Activated effector memory CD4-positive, alpha-beta T cell treated with anti-CD3 and anti-CD28 coated beads, Interleukin-2, amount 50 U/mL, for 16 hours (primary cell): Measurements from ENCODE around the gene CALM3.
"Not testable (repeated sequence)": the region's sequence is repeated elsewhere in the genome, so short reads cannot be mapped to it uniquely, and the experiment has no call there.

Experiments
- DNase-seq: peaks from one replicate; pipeline ENCODE4 v3.0.0-alpha.2; 2020

Gene CALM3

GRCh38 chr19:46601318-46602224 is at the start of gene CALM3:
TSS of gene CALM3 (plus strand) at chr19:46601330. CDS start at chr19:46601435, 105 bp downstream.
- DNase-seq: no peak

- no peak for DNase-seq
Measured at GRCh38 chr19:46552891-46553290, 48.2 kb upstream of the CALM3 start.

GRCh38 chr19:46554161-46554560 is 47.0 kb upstream of the CALM3 start:
- DNase-seq: no peak

- no peak for DNase-seq
Measured at GRCh38 chr19:46555628-46556280, 45.4 kb upstream of the CALM3 start.

- DNase-seq: not testable (repeated sequence)
Measured at GRCh38 chr19:46556471-46556870, 44.7 kb upstream of the CALM3 start.

GRCh38 chr19:46559203-46559602 is 41.9 kb upstream of the CALM3 start:
- DNase-seq: no peak

- DNase-seq: not testable (repeated sequence)
Measured at GRCh38 chr19:46559675-46560074, 41.5 kb upstream of the CALM3 start.

GRCh38 chr19:46564701-46565100 is 36.4 kb upstream of the CALM3 start:
- DNase-seq: no peak

GRCh38 chr19:46571495-46571894 is 29.6 kb upstream of the CALM3 start:
- DNase-seq: no peak

- no peak for DNase-seq
Measured at GRCh38 chr19:46573679-46574498, 27.2 kb upstream of the CALM3 start.

GRCh38 chr19:46574533-46574932 is 26.6 kb upstream of the CALM3 start:
- peak; percentile 77 for DNase-seq

GRCh38 chr19:46578450-46578849 is 22.7 kb upstream of the CALM3 start:
- DNase-seq: no peak

- peak; percentile 75 for DNase-seq
Measured at GRCh38 chr19:46579361-46579879, 21.7 kb upstream of the CALM3 start.

- no peak for DNase-seq
Measured at GRCh38 chr19:46580247-46580646, 20.9 kb upstream of the CALM3 start.

- DNase-seq: no peak
Measured at GRCh38 chr19:46585539-46585938, 15.6 kb upstream of the CALM3 start.

- no peak for DNase-seq
Measured at GRCh38 chr19:46586294-46586693, 14.8 kb upstream of the CALM3 start.

- DNase-seq: no peak
Measured at GRCh38 chr19:46587861-46588260, 13.3 kb upstream of the CALM3 start.

- no peak for DNase-seq
Measured at GRCh38 chr19:46591254-46591653, 9.9 kb upstream of the CALM3 start.

- DNase-seq: no peak
Measured at GRCh38 chr19:46591870-46592269, 9.3 kb upstream of the CALM3 start.

- no peak for DNase-seq
Measured at GRCh38 chr19:46596008-46596407, 5.1 kb upstream of the CALM3 start.

- no peak for DNase-seq
Measured at GRCh38 chr19:46598372-46598917, 2.7 kb upstream of the CALM3 start.

- DNase-seq: no peak
Measured at GRCh38 chr19:46599716-46600373, 1.3 kb upstream of the CALM3 start.
